ENCODE measurements around the gene MPP3.

DNA sequence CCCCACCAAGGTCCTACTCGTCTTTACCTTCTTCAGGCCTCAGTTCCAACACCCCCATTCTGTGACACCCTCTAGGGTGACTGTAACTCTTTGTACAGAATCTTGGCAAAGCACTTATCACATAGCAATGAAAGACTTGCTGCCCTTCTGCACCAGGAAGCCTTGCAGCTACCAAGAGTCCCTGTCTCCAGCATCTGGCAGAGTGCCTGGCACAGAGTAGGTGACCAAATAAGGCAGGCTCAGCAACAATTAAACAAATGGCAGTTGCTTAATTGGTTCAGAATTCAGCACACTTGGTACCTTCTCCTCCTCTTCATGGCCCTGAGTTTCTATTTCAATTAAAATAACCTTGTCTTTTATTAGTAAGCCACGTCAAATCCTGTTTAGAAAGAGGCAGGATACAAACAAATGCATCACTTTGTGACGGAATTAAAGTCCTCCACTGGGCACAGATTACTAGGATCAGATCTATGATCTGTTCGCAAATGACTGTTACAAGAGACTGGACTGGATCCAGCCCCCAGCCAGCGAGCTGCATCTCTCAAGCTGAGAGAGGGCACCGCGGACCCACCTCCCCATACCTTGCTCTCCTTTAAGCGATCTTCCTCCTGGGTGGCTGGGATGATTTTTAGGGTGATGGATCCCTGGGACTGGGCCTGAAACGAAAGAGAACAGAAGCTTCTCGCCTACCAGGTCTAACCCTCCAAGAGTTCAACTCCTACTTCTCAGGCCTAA, 9.4 kb downstream of the MPP3 start:
- TF ChIP-seq POLR2A (IDR thresholded peaks at IDR 0.05; ENCODE audit: low read depth, low read length) (no peak), POLR2AphosphoS5 (IDR thresholded peaks at IDR 0.05; ENCODE audit: low read depth, low read length) (no peak), TAF1 (IDR thresholded peaks at IDR 0.05; ENCODE audit: borderline replicate concordance, low read depth, low read length) (no peak)

Data from GM12892 (cell line).